ENCODE measurements around the gene IRS2. TPM values are rescaled to one million over a fixed set of nuclear protein-coding genes. Genes with fewer than 3 reads are reported as not detected.

IRS2 gene
- total and polyA plus RNA-seq, 2 of the 8 experiments (the other 6 are each of a cell fraction or from before 2014, with no cell fraction given) = 2.6 to 17.0 TPM

DNA sequence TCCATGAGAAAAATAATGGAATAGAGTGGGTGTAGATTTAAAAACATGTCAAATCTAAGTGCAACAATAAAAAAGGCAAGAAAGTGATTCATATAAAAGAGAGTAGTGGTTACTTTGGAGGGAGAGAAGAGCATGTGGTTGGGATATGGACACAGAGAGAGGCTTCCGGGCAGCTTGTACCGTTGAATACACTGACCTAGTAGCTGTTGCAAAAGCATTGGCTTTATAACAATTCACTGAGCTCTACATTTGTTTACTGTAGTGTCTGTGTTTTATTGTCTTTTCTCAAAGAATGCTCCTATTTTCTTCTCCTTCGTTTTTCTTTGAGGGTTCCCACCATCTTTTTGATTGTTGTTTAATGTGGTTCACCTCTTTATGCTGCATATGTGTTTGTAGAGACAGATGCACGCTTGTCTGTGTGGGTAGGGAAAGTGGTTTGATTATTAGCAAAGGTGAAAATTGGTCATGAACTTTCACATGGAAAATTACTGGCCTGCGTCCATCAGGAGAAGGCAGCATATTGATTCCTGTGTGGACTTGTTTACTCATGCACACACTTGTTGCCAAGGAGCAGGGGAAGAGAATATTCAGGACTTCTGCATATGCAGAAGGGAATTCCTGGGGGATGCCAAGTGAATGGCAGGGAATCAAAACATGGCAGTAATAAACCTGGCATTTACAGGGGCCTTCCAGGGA lies 29.9 kb upstream of the IRS2 start:
- Histone ChIP-seq H4K91ac (replicated peaks; ENCODE audit: insufficient read length, low read length) (no peak overlapping the region), H3K4me3 (ENCODE audit: extremely low read depth in 1 of 4, insufficient read depth in 2 of 4, low read depth in 3 of 4, low read length in 4 of 4) (peak overlapping the region in 1 of 4 experiments; percentile 5; a peak in 1 of 8 replicates), H2BK15ac (ENCODE audit: low read length) (no peak overlapping the region), H3K36me3 (ENCODE audit: control insufficient read depth in 2 of 4, insufficient read depth in 4 of 4, low read length in 3 of 4) (no peaks in the 10 kb centered on the region), H4K20me1 (replicated peaks in 1 of 2; ENCODE audit: control insufficient read depth in 1 of 2, insufficient read depth in 2 of 2, low read length in 2 of 2) (no peaks in the 10 kb centered on the region), H3K79me1 (ENCODE audit: low read depth, low read length) (no peaks in the 10 kb centered on the region), H3K23me2 (ENCODE audit: low read depth, low read length) (no peaks in the 10 kb centered on the region), H4K5ac (ENCODE audit: insufficient read length, low read depth, low read length) (no peak overlapping the region), H3K4me2 (ENCODE audit: insufficient read depth in 1 of 2, low read depth in 2 of 2, low read length in 2 of 2) (peak overlapping the region in 1 of 2 experiments; percentile 45; a peak in 2 of 4 replicates), H3K4ac (replicated peaks; ENCODE audit: insufficient read length, low read depth, low read length) (no peak overlapping the region), H3K56ac (replicated peaks; ENCODE audit: insufficient read length, low read depth, low read length) (no peak overlapping the region), H3K23ac (ENCODE audit: insufficient read length) (no peak overlapping the region), H3K14ac (ENCODE audit: insufficient read length) (no peak overlapping the region), H3K4me1 (replicated peaks in 1 of 4; ENCODE audit: control insufficient read depth in 3 of 4, insufficient read depth in 4 of 4, low read length in 3 of 4) (peaks cover 0 to 7% (median 5%) of the 10 kb centered on the region in 4 experiments; a peak in 2 of 7 replicates), H3K27ac (ENCODE audit: low read depth, low read length) (no peak overlapping the region), H2AFZ (ENCODE audit: low read length) (no peak overlapping the region), H4K8ac (ENCODE audit: extremely low read depth, insufficient read depth, low read length) (no peak overlapping the region), H3K18ac (ENCODE audit: extremely low read depth, low read length) (no peak overlapping the region; the same call in 1 of the 2 replicates), H3K9me3 (ENCODE audit: insufficient read depth in 2 of 2, low read depth in 1 of 2, low read length in 1 of 2) (no peaks in the 10 kb centered on the region), H2BK120ac (replicated peaks; ENCODE audit: low read depth, low read length) (no peak overlapping the region), H2BK20ac (ENCODE audit: low read length) (peak overlapping the region; percentile 88), H3K79me2 (ENCODE audit: control insufficient read depth in 1 of 2, insufficient read depth in 2 of 2, low read length in 2 of 2) (no peaks in the 10 kb centered on the region), H2AK5ac (ENCODE audit: low read depth, low read length) (no peak overlapping the region; the same call in 1 of the 2 replicates), H3K9ac (replicated peaks in 1 of 4; ENCODE audit: extremely low read depth in 1 of 4, low read depth in 3 of 4, low read length in 3 of 4) (no peak overlapping the region), H2BK5ac (ENCODE audit: low read depth, low read length) (no peak overlapping the region), H3K27me3 (replicated peaks in 1 of 4; ENCODE audit: control insufficient read depth in 3 of 4, extremely low read depth in 1 of 4, insufficient read depth in 3 of 4, low read length in 3 of 4) (no peaks in the 10 kb centered on the region; a peak in 1 of 7 replicates), H2BK12ac (ENCODE audit: low read depth, low read length) (peak overlapping the region; percentile 64)
- TF ChIP-seq POLR2AphosphoS5 (IDR thresholded peaks at IDR 0.05; ENCODE audit: low read depth, low read length) (no peak), TEAD4 (IDR thresholded peaks at IDR 0.05; ENCODE audit: low read depth, low read length) (0 out of 2 replicates have a peak, but pooled peaks have one; percentile 39), EZH2 (IDR thresholded peaks at IDR 0.05; ENCODE audit: low read depth, low read length, severe bottlenecking) (no peak)
- ChIA-PET CTCF (ENCODE audit: partially characterized antibody) (interaction anchor here (1.1 kb wide), 1 partner anchor 320 kb away, joined by 3 read pairs; no protein-coding TSS in a partner anchor), POLR2A (ENCODE audit: partially characterized antibody) (no interaction called here)
- 80% methylated on average over 5 of the region's 5 CpGs; no CpG with 5 or more reads in 1 of the 2 experiments for WGBS, 2 experiments (ENCODE audit: extremely low coverage in 1 of 2, insufficient coverage in 1 of 2, insufficient read length in 1 of 2, insufficient replicate concordance in 2 of 2, low coverage in 1 of 2, low lambda C conversion rate in 2 of 2, missing lambda C conversion rate in 1 of 2)
- DNase-seq (ENCODE audit: low read depth in 1 of 2, low spot score in 2 of 2) (no peak), FAIRE-seq (no peak)

Data from H1 (cell line).